H9 (cell line): ENCODE data around the gene OGFR. TPM values are rescaled to one million over a fixed set of nuclear protein-coding genes. Genes with fewer than 3 reads are reported as not detected.

Experiments used
- DNase-seq: peaks from one replicate; pipeline ENCODE4 v3.0.0-alpha.2; 2017
- H2AFZ ChIP-seq: one replicate; pipeline ENCODE4 v1.6.1; 2013; ENCODE audit warnings: mild to moderate bottlenecking, low read length, control low read depth, moderate library complexity
- H2AK5ac ChIP-seq: 2 replicates; pipeline ENCODE4 v1.6.1; 2013; ENCODE audit warnings: low read length, control low read depth, mixed read lengths; ENCODE audit not compliant: insufficient read length
- H2BK120ac ChIP-seq: one replicate; pipeline ENCODE4 v1.6.1; 2013; ENCODE audit warnings: low read depth, mild to moderate bottlenecking, low read length, control low read depth, inconsistent platforms; ENCODE audit not compliant: poor library complexity, severe bottlenecking
- H2BK12ac ChIP-seq: 2 replicates; pipeline ENCODE4 v1.6.1; 2013; ENCODE audit warnings: low read length, control low read depth, mixed read lengths, low read depth; ENCODE audit not compliant: insufficient read length
- H2BK15ac ChIP-seq: 2 replicates; pipeline ENCODE4 v1.6.1; 2013; ENCODE audit warnings: low read depth, low read length, control low read depth
- H2BK20ac ChIP-seq: one replicate; pipeline ENCODE4 v1.6.1; 2013; ENCODE audit warnings: low read depth, mild to moderate bottlenecking, low read length, control low read depth, inconsistent platforms; ENCODE audit not compliant: poor library complexity, severe bottlenecking
- H2BK5ac ChIP-seq: 2 replicates; pipeline ENCODE4 v1.6.1; 2013; ENCODE audit warnings: low read length, control low read depth, mixed read lengths; ENCODE audit not compliant: insufficient read length
- H3K14ac ChIP-seq: 2 replicates; pipeline ENCODE4 v1.6.1; 2013; ENCODE audit warnings: low read length, control low read depth; ENCODE audit not compliant: insufficient read depth
- H3K18ac ChIP-seq: 2 replicates; pipeline ENCODE4 v1.6.1; 2013; ENCODE audit warnings: low read depth, mild to moderate bottlenecking, mixed read lengths, low read length, control low read depth; ENCODE audit not compliant: insufficient read length
- H3K23ac ChIP-seq: 2 replicates; pipeline ENCODE4 v1.6.1; 2013; ENCODE audit warnings: low read length, control low read depth, mixed read lengths, low read depth; ENCODE audit not compliant: insufficient read length
- H3K23me2 ChIP-seq: 2 replicates; pipeline ENCODE4 v1.6.1; 2013; ENCODE audit warnings: low read depth, mild to moderate bottlenecking, mixed read lengths, low read length, control low read depth; ENCODE audit not compliant: insufficient read length, poor library complexity, severe bottlenecking
- H3K27ac ChIP-seq: 2 replicates; pipeline ENCODE4 v1.5.1; 2013; ENCODE audit warnings: low read length, control low read depth, mixed read lengths, low read depth; ENCODE audit not compliant: insufficient read length
- H3K27me3 ChIP-seq: 2 replicates; pipeline ENCODE4 v1.6.1; 2013; ENCODE audit warnings: low read length, control low read depth, inconsistent platforms; ENCODE audit not compliant: insufficient read depth
- H3K4ac ChIP-seq: 2 replicates; pipeline ENCODE4 v1.6.1; 2013; ENCODE audit warnings: low read depth, mild to moderate bottlenecking, control low read depth, inconsistent platforms, low read length, moderate library complexity
- H3K4me1 ChIP-seq: 2 replicates; pipeline ENCODE4 v1.6.1; 2013; ENCODE audit warnings: low read length, control low read depth, inconsistent platforms; ENCODE audit not compliant: insufficient read depth
- H3K4me2 ChIP-seq: 2 replicates; pipeline ENCODE4 v1.6.1; 2013; ENCODE audit warnings: low read length, control low read depth, mixed read lengths; ENCODE audit not compliant: insufficient read length, insufficient read depth
- H3K56ac ChIP-seq: 2 replicates; pipeline ENCODE4 v1.6.1; 2013; ENCODE audit warnings: low read depth, mild to moderate bottlenecking, mixed read lengths, low read length, control low read depth; ENCODE audit not compliant: insufficient read length
- H3K79me1 ChIP-seq: 2 replicates; pipeline ENCODE4 v1.6.1; 2013; ENCODE audit warnings: low read depth, mild to moderate bottlenecking, moderate library complexity, low read length, control low read depth, inconsistent platforms; ENCODE audit not compliant: insufficient read depth, poor library complexity, severe bottlenecking
- H3K79me2 ChIP-seq: 2 replicates; pipeline ENCODE4 v1.6.1; 2013; ENCODE audit warnings: low read length, control low read depth, inconsistent platforms; ENCODE audit not compliant: insufficient read depth
- H3K9ac ChIP-seq: 2 replicates; pipeline ENCODE4 v1.6.1; 2013; ENCODE audit warnings: low read length, control low read depth, mixed read lengths; ENCODE audit not compliant: insufficient read length; ENCODE audit errors: extremely low read depth
- H3K9me3 ChIP-seq: one replicate; pipeline ENCODE4 v1.6.1; 2013; ENCODE audit warnings: low read depth, low read length, inconsistent platforms; ENCODE audit not compliant: control insufficient read depth
- H3T11ph ChIP-seq: one replicate; pipeline ENCODE4 v1.6.1; 2013; ENCODE audit warnings: mild to moderate bottlenecking, low read length, control low read depth, inconsistent platforms
- H4K20me1 ChIP-seq: one replicate; pipeline ENCODE4 v1.6.1; 2013; ENCODE audit not compliant: control insufficient read depth, insufficient read length, insufficient read depth
- H4K5ac ChIP-seq: 2 replicates; pipeline ENCODE4 v1.6.1; 2013; ENCODE audit warnings: low read depth, mild to moderate bottlenecking, mixed read lengths, low read length, control low read depth; ENCODE audit not compliant: insufficient read length
- H4K8ac ChIP-seq: replicated peaks from 2 replicates; pipeline ENCODE4 v1.6.1; 2013; ENCODE audit warnings: low read length, control low read depth, mixed read lengths, low read depth; ENCODE audit not compliant: insufficient read length
- H4K91ac ChIP-seq: 2 replicates; pipeline ENCODE4 v1.6.1; 2013; ENCODE audit warnings: low read depth, mild to moderate bottlenecking, moderate library complexity, mixed read lengths, low read length, control low read depth; ENCODE audit not compliant: insufficient read length
- H3K27ac Mint-ChIP-seq, 3 experiments: 2 replicates in 2 of 3; 3 replicates in 1 of 3; pipeline ENCODE4 v1.8.0; 2020 to 2021; ENCODE audit warnings: mixed read lengths in 3 of 3, mild to moderate bottlenecking in 1 of 3, moderate library complexity in 1 of 3
- H3K27me3 Mint-ChIP-seq: 2 replicates; pipeline ENCODE4 v1.8.0; 2021; ENCODE audit warnings: low read depth, mild to moderate bottlenecking, moderate library complexity, mixed read lengths
- H3K36me3 Mint-ChIP-seq, 3 experiments: 2 replicates in 2 of 3; 3 replicates in 1 of 3; pipeline ENCODE4 v1.8.0; 2020 to 2021; ENCODE audit warnings: low read depth in 3 of 3, mixed read lengths in 3 of 3; ENCODE audit not compliant: insufficient read depth in 1 of 3
- H3K4me1 Mint-ChIP-seq, 2 experiments: 2 replicates each; pipeline ENCODE4 v1.8.0; 2020; ENCODE audit warnings: mixed read lengths in 2 of 2
- H3K4me3 Mint-ChIP-seq, 2 experiments: 2 replicates in 1 of 2; 3 replicates in 1 of 2; pipeline ENCODE4 v1.8.0; 2020 to 2021; ENCODE audit warnings: mild to moderate bottlenecking in 2 of 2, mixed read lengths in 2 of 2, moderate library complexity in 1 of 2
- H3K9me3 Mint-ChIP-seq, 2 experiments: 2 replicates in 1 of 2; 3 replicates in 1 of 2; pipeline ENCODE4 v1.8.0; 2020; ENCODE audit warnings: mild to moderate bottlenecking in 2 of 2, mixed read lengths in 2 of 2, moderate library complexity in 1 of 2
- WGBS: extraction: QIAGEN DNeasy Blood & Tissue Kit; methylation state at CpG from one replicate; pipeline ENCODE4 v1.1.7; 2013; ENCODE audit warnings: missing lambda C conversion rate, low lambda C conversion rate, mixed read lengths; ENCODE audit not compliant: insufficient read length; ENCODE audit errors: extremely low coverage; 5-methylcytosine and 5-hydroxymethylcytosine counted together
- total RNA-seq: library from RNA; stranded (reverse); gene quantifications from 2 replicates; pipeline ENCODE4 v1.2.1, GENCODE V29; 2021
- TF ChIP-seq, protein P1 (sequence below): fragments of 200-600 bp; sonication (generic); conservative IDR thresholded peaks from 3 replicates; pipeline ENCODE4 v1.8.0; 2021; ENCODE audit warnings: antibody characterized with exemption, mild to moderate bottlenecking

The OGFR gene
- total RNA-seq, 1 experiment from 2014 or later, result 33.1 TPM

DNA sequence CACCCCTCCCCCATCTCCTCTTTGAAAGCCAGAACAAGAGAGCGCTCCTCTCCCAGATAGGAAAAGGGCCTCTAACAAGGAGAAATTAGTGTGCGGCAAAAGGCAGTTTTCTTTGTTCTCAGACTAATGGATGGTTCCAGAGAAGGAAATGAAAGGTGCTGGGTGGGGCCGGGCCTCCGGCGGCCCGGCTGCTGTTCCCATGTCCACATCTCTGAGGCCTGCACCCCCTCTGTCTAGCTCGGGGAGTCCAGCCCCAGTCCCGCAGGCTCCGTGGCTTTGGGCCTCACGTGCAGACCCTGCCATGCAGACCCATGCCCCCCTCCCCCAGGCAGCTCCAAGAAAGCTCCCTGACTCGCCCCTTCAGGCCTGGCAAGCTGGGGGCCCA lies 44.2 kb upstream of the OGFR start:
- no peaks in the 10 kb centered on the region for H3K9me3 ChIP-seq
- WGBS, result no CpG with 5 or more reads among the region's 11 CpGs
- no peak overlapping the region for H3K9ac ChIP-seq
- H2BK20ac ChIP-seq, result no peak overlapping the region
- no peak overlapping the region for H4K8ac ChIP-seq
- no peak overlapping the region for H2BK120ac ChIP-seq
- no peak overlapping the region for H3K23ac ChIP-seq
- H3K4me1 ChIP-seq, result no peaks in the 10 kb centered on the region
- no peak overlapping the region for H2BK15ac ChIP-seq
- H2AFZ ChIP-seq, result no peak overlapping the region
- H3K79me1 ChIP-seq, result no peaks in the 10 kb centered on the region
- no peak overlapping the region for H3K4ac ChIP-seq
- no peak overlapping the region for H3K27ac ChIP-seq
- no peak overlapping the region for H2AK5ac ChIP-seq
- Mint-ChIP-seq H3K4me3 (no peak overlapping the region), H3K27me3 (peaks cover 22% of the 10 kb centered on the region), H3K27ac (no peak overlapping the region), H3K36me3 (no peaks in the 10 kb centered on the region), H3K9me3 (no peaks in the 10 kb centered on the region; a peak in 1 of 5 replicates), H3K4me1 (peaks cover 0 to 3% of the 10 kb centered on the region in 2 experiments; a peak in 1 of 4 replicates)
- no peak overlapping the region for H3K4me2 ChIP-seq
- H3K18ac ChIP-seq, result no peak overlapping the region
- H3K14ac ChIP-seq, result no peak overlapping the region; the same call in 1 of the 2 replicates
- no peak overlapping the region for H2BK12ac ChIP-seq
- no peaks in the 10 kb centered on the region for H3K79me2 ChIP-seq
- TF ChIP-seq, protein P1, sequence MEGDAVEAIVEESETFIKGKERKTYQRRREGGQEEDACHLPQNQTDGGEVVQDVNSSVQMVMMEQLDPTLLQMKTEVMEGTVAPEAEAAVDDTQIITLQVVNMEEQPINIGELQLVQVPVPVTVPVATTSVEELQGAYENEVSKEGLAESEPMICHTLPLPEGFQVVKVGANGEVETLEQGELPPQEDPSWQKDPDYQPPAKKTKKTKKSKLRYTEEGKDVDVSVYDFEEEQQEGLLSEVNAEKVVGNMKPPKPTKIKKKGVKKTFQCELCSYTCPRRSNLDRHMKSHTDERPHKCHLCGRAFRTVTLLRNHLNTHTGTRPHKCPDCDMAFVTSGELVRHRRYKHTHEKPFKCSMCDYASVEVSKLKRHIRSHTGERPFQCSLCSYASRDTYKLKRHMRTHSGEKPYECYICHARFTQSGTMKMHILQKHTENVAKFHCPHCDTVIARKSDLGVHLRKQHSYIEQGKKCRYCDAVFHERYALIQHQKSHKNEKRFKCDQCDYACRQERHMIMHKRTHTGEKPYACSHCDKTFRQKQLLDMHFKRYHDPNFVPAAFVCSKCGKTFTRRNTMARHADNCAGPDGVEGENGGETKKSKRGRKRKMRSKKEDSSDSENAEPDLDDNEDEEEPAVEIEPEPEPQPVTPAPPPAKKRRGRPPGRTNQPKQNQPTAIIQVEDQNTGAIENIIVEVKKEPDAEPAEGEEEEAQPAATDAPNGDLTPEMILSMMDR, result no peak
- H4K5ac ChIP-seq, result no peak overlapping the region
- H3K27me3 ChIP-seq, result no peaks in the 10 kb centered on the region
- no peaks in the 10 kb centered on the region for H4K20me1 ChIP-seq
- H3K56ac ChIP-seq, result no peak overlapping the region
- no peak overlapping the region for H4K91ac ChIP-seq
- no peak overlapping the region for H3T11ph ChIP-seq
- no peak overlapping the region for H2BK5ac ChIP-seq
- H3K23me2 ChIP-seq, result no peaks in the 10 kb centered on the region
- no peak for DNase-seq
